HT1080 (cell line): ENCODE data around the gene SSNA1. TPM values are rescaled to one million over a fixed set of nuclear protein-coding genes. Genes with fewer than 3 reads are reported as not detected.
"Not testable (repeated sequence)": the region's sequence is repeated elsewhere in the genome, so short reads cannot be mapped to it uniquely, and the experiment has no call there.

Experiments
- DNase-seq: peaks from one replicate; pipeline ENCODE4 v3.0.0-alpha.2; 2015; ENCODE audit warnings: low read depth
- small RNA-seq: library from RNA; depleted of rRNA; stranded (forward); fragments of <200 nt; gene quantifications from one replicate; pipeline ENCODE3, GENCODE V24; 2014
- total RNA-seq: library from RNA; depleted of rRNA; stranded (reverse); fragments of >200 nt; shearing (Covaris generic); gene quantifications from 2 replicates; pipeline ENCODE4 v1.2.3, GENCODE V29; 2014; rRNA removed

Gene SSNA1
- total RNA-seq, 1 experiment from 2014 or later: 101 TPM

- DNase-seq: no peak
Measured at GRCh38 chr9:137230705-137231371, 42.4 kb downstream of the SSNA1 start, which contains the start of gene SLC34A3. Gene SLC34A3 (plus strand): TSS chr9:137230901. CDS start chr9:137231703, 802 bp downstream.

- DNase-seq: no peak
Measured at GRCh38 chr9:137231372-137232039, 43.0 kb downstream of the SSNA1 start.

- DNase-seq: no peak
Measured at GRCh38 chr9:137232101-137232500, 43.6 kb downstream of the SSNA1 start.

- DNase-seq: no peak
Measured at GRCh38 chr9:137232510-137232909, 44.0 kb downstream of the SSNA1 start.

DNA sequence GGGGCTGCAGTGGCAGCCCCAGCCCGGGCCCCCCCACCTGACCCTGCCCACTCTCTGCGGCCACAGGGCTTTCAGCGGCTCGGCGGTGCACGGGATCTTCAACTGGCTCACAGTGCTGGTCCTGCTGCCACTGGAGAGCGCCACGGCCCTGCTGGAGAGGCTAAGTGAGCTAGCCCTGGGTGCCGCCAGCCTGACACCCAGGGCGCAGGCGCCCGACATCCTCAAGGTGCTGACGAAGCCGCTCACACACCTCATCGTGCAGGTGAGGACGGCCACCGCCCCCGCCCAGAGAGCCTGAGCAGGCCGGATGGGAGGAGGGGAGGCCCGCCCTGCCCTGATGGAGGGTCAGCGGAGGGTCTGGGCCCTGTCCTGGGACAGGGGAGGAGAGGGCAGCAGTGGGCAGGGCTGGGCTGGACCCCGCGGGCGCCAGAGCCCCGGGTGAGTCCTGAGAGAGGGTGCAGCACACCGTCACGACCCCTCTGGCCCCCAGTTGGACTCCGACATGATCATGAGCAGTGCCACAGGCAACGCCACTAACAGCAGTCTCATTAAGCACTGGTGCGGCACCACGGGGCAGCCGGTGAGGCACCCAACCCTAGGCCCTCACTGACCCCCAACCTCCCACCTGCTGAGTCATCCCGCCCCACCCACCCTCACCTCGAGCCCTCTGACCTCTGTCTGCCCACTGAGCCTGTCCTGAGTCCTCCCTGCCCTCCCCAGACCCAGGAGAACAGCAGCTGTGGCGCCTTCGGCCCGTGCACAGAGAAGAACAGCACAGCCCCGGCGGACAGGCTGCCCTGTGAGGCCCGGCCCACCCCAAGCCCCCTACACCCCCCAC is 44.9 kb downstream of the SSNA1 start:
- no peak for DNase-seq

GRCh38 chr9:137234055-137234697 is 45.7 kb downstream of the SSNA1 start:
- DNase-seq: no peak

GRCh38 chr9:137234758-137235423 is 46.4 kb downstream of the SSNA1 start:
- no peak for DNase-seq

- DNase-seq: no peak
Measured at GRCh38 chr9:137235424-137236237, 47.2 kb downstream of the SSNA1 start.

- peak; percentile 72 for DNase-seq
Measured at GRCh38 chr9:137236238-137236935, 47.9 kb downstream of the SSNA1 start.

DNA sequence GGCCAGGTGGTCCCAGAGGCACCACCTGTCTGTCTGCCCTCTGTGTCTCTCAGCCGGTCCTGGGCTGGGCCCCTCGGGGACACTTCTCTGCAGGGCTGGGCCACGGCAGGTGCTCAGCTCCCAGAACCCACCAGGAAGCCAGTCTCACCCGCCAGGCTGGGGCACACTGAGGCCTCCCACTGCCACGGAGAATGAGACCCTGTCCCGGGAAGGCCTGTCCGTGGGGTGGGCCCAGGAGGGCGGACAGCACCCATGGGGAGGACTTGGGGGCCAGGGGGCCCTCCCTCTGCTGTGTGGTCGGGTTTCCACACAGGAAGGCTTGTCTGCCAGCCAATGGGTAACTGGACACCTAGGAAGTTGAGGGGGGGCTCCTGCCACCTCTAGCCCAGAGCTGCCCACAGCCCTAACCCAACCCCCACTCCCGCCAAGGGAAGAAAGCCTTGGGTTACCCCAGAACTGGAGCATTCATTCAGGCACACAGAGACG is 48.5 kb downstream of the SSNA1 start:
- no peak for DNase-seq

DNA sequence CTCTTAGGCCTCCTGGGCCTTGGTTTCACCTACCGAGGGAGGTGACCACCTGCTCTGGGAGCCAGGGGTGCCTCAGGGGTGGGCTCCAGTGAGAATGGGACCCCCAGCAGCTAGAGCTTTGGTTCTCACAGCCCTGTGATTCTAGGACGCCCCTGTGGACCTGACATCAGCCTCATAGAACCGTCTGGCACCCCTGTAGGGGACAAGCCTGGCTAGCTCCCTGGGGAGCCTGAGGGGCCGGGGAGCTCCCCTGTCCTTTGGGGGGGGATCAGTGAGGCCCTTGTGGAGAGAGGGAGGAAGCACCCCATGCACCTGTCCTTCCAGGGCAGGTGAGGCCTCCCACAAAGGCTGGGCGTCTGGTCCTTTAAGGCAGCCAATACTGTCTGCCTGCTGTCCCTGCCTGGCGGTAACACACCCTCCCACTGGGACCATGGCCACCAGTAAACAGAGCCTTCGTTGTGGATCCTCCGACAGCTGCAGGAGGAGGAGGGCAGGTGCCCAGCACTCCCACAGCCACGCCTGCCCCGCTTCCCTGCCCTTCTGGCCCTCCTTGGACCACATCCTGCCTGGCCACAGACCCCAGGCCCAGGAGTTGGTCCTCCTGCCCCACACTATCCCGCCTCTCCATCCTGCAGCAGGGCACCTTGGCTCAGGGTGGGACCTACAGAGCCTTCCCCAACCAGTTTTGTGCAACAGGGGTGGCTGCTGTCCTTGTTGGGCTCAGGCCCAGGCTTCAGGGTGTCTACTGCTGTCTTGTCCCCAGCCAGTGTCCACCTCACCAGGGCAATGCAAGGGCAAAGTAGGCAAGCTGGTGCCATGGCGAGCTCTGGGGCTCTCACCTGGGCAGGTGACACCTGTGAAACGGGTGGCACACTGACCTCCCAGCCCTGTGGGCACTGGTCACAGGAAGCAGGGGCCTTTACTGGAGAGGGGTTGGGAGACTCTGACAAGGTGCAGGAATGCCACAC is 49.6 kb downstream of the SSNA1 start:
- no peak for DNase-seq

DNA sequence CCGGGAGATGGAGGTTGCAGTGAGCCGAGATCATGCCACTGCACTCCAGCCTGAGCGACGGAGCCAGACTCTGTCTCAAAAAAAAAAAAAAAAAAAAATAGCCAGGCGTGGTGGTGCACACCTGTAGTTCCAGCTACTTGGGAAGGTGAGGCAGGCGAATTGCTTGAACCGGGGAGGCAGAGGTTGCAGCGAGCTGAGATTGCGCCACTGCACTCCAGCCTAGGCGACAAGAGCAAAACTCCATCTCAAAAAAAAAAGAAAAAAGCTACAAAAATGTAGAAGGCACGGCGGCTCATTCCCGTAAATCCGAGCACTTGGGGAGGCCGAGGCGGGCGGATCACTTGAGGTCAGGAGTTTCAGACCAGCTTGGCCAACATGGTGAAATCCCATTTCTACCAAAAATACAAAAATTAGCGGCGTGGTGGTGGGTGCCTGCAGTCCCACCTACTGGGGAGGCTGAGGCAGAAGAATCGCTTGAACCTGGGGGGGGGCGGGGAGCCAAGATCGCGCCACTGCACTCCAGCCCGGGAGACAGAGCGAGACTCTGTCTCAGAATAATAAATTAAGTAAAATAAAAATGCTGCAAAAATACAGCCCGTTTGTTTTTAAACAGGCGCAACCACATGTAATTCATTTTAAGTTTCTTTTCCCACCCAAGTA is 51.2 kb downstream of the SSNA1 start:
- not testable (repeated sequence) for DNase-seq

Small RNA genes within 50 kb of the gene (small RNA-seq; reads per million reads assigned to genes)
- not detected for gene MIR3621

Other genes starting within 250 kb of the SSNA1 start
- gene FBXW5, start 243.9 kb upstream of the SSNA1 start, total RNA-seq: 171 and 188 TPM in 2 replicates
- gene C8G, start 243.4 kb upstream of the SSNA1 start, total RNA-seq: 0.47 TPM in 1 of 2 replicates, not detected in the other
- not detected in 2 replicates for gene LCN12, start 236.4 kb upstream of the SSNA1 start, total RNA-seq
- not detected in 2 replicates for gene PTGDS, start 211.2 kb upstream of the SSNA1 start, total RNA-seq
- gene LCNL1, start 205.7 kb upstream of the SSNA1 start, total RNA-seq: not detected in 2 replicates
- gene PAXX, start 196.3 kb upstream of the SSNA1 start, total RNA-seq: 68.0 and 77.8 TPM in 2 replicates
- gene CLIC3, start 192.1 kb upstream of the SSNA1 start, total RNA-seq: 1.0 and 1.7 TPM in 2 replicates
- 7.5 and 9.0 TPM in 2 replicates for gene ABCA2, start 160.4 kb upstream of the SSNA1 start, total RNA-seq
- not detected in 2 replicates for gene FUT7, start 156.6 kb upstream of the SSNA1 start, total RNA-seq
- gene NPDC1, start 142.5 kb upstream of the SSNA1 start, total RNA-seq: 31.5 and 39.2 TPM in 2 replicates
- not detected in 2 replicates for gene ENTPD2, start 134.6 kb upstream of the SSNA1 start, total RNA-seq
- gene SAPCD2, start 118.1 kb upstream of the SSNA1 start, total RNA-seq: 58.5 and 69.2 TPM in 2 replicates
- gene UAP1L1, start 111.2 kb upstream of the SSNA1 start, total RNA-seq: 12.0 and 15.6 TPM in 2 replicates
- 56.1 and 59.3 TPM in 2 replicates for gene MAN1B1, start 101.7 kb upstream of the SSNA1 start, total RNA-seq
- gene DPP7, start 73.9 kb upstream of the SSNA1 start, total RNA-seq: 43.8 and 45.5 TPM in 2 replicates
- not detected in 2 replicates for gene GRIN1, start 49.5 kb upstream of the SSNA1 start, total RNA-seq
- gene LRRC26, start 18.6 kb upstream of the SSNA1 start, total RNA-seq: not detected in 2 replicates
- not detected in 2 replicates for gene TMEM210, start 16.6 kb upstream of the SSNA1 start, total RNA-seq
- 18.5 and 27.2 TPM in 2 replicates for gene ANAPC2, start 116 bp upstream of the SSNA1 start, total RNA-seq
- 12.0 and 13.6 TPM in 2 replicates for gene TPRN, start 12.1 kb downstream of the SSNA1 start, total RNA-seq
- gene TMEM203, start 17.0 kb downstream of the SSNA1 start, total RNA-seq: 63.4 and 65.8 TPM in 2 replicates
- 17.9 and 26.2 TPM in 2 replicates for gene NDOR1, start 17.0 kb downstream of the SSNA1 start, total RNA-seq
- 0.10 and 0.96 TPM in 2 replicates for gene RNF208, start 33.6 kb downstream of the SSNA1 start, total RNA-seq
- gene CYSRT1, start 36.5 kb downstream of the SSNA1 start, total RNA-seq: 1.1 and 1.4 TPM in 2 replicates
- not detected in 2 replicates for gene RNF224, start 38.8 kb downstream of the SSNA1 start, total RNA-seq
- gene SLC34A3, start 42.2 kb downstream of the SSNA1 start, total RNA-seq: not detected in 2 replicates
- gene TUBB4B, start 52.6 kb downstream of the SSNA1 start, total RNA-seq: 624 and 993 TPM in 2 replicates
- not detected in 2 replicates for gene STPG3, start 62.6 kb downstream of the SSNA1 start, total RNA-seq
- 78.8 and 83.3 TPM in 2 replicates for gene NELFB, start 66.7 kb downstream of the SSNA1 start, total RNA-seq
- gene TOR4A, start 89.0 kb downstream of the SSNA1 start, total RNA-seq: 66.1 and 74.7 TPM in 2 replicates
- gene NRARP, start 113.6 kb downstream of the SSNA1 start, total RNA-seq: 0.30 and 0.90 TPM in 2 replicates
- 3.5 and 4.7 TPM in 2 replicates for gene EXD3, start 234.5 kb downstream of the SSNA1 start, total RNA-seq
- 0.10 TPM in 1 of 2 replicates, not detected in the other for gene NOXA1, start 234.7 kb downstream of the SSNA1 start, total RNA-seq